ENCODE measurements around the gene RMND5B.

The RMND5B gene

DNA sequence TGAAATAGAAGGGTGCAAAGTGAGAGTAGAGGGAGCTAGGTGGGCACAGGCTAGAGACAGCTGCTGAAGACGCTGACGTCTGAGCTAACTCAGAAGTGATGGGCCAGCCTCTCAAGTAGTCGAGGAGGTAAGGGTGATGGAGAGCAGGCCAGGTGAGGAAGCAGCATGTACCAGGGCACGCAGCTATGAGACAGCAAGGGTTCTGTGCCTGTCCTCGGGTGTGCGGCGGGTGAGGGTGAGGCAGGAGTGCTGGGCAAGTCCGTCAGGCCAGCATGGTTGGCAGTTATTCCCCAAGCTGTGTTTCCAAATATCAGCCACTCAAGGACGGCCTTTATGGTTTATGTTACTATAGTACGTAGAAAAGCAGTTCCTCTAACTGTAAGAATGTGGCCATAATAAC is 6.2 kb downstream of the RMND5B start:
- no peak overlapping the region for H3K4me3 ChIP-seq (ENCODE audit: low read depth, low read length)
- TF ChIP-seq, protein P1, sequence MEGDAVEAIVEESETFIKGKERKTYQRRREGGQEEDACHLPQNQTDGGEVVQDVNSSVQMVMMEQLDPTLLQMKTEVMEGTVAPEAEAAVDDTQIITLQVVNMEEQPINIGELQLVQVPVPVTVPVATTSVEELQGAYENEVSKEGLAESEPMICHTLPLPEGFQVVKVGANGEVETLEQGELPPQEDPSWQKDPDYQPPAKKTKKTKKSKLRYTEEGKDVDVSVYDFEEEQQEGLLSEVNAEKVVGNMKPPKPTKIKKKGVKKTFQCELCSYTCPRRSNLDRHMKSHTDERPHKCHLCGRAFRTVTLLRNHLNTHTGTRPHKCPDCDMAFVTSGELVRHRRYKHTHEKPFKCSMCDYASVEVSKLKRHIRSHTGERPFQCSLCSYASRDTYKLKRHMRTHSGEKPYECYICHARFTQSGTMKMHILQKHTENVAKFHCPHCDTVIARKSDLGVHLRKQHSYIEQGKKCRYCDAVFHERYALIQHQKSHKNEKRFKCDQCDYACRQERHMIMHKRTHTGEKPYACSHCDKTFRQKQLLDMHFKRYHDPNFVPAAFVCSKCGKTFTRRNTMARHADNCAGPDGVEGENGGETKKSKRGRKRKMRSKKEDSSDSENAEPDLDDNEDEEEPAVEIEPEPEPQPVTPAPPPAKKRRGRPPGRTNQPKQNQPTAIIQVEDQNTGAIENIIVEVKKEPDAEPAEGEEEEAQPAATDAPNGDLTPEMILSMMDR (IDR thresholded peaks at IDR 0.05; ENCODE audit: insufficient read depth, low read depth, low read length, missing control alignments), result no peak
- DNase-seq (ENCODE audit: low read depth), result no peak

DNA sequence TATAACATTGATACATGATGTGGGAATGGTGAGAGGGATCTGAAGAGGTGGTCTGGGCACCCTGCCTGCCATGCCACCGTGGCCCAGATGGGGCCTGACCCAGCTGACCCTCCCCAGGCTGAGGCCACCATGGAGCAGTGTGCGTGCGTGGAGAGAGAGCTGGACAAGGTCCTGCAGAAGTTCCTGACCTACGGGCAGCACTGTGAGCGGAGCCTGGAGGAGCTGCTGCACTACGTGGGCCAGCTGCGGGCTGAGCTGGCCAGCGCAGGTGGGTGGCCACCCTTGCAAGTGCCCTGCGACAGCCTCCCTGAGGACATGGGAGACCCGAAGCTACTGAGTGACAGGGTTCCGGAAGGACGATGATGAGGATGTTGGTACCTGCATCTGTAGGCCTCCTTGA is 7.2 kb downstream of the RMND5B start:
- TF ChIP-seq, protein P1 (IDR thresholded peaks at IDR 0.05; ENCODE audit: insufficient read depth, low read depth, low read length, missing control alignments), result no peak
- no peak for DNase-seq (ENCODE audit: low read depth)
- H3K4me3 ChIP-seq (ENCODE audit: low read depth, low read length), result no peak overlapping the region

DNA sequence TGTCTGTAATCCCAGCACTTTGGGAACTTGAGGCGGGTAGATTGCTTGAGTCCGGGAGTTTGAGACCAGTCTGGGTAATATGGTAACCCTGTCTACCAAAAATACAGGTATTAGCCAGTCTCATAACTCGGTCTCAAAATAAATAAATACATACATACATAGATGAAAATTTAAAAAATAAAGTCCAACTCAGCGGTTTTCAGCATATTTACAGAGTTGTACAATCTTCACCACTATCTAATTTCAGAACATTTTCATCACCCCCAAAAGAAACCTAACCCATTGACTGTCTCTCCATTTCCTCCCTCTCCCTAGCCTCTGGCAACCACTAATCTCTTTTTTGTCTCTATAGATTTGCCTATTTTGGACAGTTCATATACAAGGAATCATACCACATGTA is 10.7 kb downstream of the RMND5B start:
- TF ChIP-seq, protein P1 (IDR thresholded peaks at IDR 0.05; ENCODE audit: insufficient read depth, low read depth, low read length, missing control alignments), result no peak
- DNase-seq (ENCODE audit: low read depth), result no peak
- H3K4me3 ChIP-seq (ENCODE audit: low read depth, low read length), result no peak overlapping the region

DNA sequence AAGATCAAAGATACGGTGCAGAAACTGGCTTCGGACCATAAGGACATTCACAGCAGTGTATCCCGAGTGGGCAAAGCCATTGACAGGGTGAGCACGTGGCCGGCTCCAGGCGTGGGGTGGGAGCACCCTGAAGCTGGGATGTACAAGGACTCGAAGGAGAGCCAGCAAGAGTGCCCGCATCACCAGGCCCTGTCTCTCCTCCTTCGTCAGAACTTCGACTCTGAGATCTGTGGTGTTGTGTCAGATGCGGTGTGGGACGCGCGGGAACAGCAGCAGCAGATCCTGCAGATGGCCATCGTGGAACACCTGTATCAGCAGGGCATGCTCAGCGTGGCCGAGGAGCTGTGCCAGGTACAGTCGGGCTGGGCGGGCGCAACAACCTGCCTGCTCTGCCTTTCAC is 11.8 kb downstream of the RMND5B start:
- TF ChIP-seq, protein P1 (IDR thresholded peaks at IDR 0.05; ENCODE audit: insufficient read depth, low read depth, low read length, missing control alignments), result no peak
- no peak overlapping the region for H3K4me3 ChIP-seq (ENCODE audit: low read depth, low read length)
- no peak for DNase-seq (ENCODE audit: low read depth)

DNA sequence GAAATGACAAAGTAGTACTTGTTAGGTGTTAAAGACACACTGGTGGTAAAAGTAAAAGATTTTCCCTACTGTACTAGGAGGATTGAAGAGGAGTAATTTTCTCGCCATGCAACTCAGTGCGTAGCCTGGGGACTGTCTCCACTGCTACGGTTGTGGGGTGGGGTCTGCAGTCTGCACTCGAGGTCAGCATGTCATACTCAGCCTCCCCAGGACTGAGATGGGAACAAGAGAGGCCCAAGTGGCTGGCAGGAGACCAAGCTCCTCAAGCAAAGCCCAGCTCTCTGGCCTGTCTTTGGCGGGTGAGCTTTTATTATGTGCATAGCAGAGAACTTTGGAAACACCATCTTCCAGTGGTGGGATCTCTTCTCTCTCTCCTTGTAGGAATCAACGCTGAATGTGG is 12.4 kb downstream of the RMND5B start:
- no peak overlapping the region for H3K4me3 ChIP-seq (ENCODE audit: low read depth, low read length)
- no peak for DNase-seq (ENCODE audit: low read depth)
- TF ChIP-seq, protein P1 (IDR thresholded peaks at IDR 0.05; ENCODE audit: insufficient read depth, low read depth, low read length, missing control alignments), result no peak

DNA sequence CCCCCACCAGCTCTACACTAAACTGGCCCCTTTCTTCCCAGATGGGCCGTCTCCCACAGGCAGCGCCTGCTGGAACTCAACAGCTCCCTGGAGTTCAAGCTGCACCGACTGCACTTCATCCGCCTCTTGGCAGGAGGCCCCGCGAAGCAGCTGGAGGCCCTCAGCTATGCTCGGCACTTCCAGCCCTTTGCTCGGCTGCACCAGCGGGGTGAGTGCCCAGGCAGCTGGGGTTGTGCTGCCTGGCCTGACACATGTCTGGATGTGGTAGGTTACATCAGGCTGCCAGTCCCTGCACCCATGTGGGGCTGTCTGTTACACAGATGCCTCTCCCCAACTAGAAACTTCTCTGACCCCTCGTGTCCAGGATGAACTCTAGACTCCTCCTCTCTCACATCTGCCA is 13.1 kb downstream of the RMND5B start:
- TF ChIP-seq, protein P1 (IDR thresholded peaks at IDR 0.05; ENCODE audit: insufficient read depth, low read depth, low read length, missing control alignments), result no peak
- DNase-seq (ENCODE audit: low read depth), result no peak
- no peak overlapping the region for H3K4me3 ChIP-seq (ENCODE audit: low read depth, low read length)

DNA sequence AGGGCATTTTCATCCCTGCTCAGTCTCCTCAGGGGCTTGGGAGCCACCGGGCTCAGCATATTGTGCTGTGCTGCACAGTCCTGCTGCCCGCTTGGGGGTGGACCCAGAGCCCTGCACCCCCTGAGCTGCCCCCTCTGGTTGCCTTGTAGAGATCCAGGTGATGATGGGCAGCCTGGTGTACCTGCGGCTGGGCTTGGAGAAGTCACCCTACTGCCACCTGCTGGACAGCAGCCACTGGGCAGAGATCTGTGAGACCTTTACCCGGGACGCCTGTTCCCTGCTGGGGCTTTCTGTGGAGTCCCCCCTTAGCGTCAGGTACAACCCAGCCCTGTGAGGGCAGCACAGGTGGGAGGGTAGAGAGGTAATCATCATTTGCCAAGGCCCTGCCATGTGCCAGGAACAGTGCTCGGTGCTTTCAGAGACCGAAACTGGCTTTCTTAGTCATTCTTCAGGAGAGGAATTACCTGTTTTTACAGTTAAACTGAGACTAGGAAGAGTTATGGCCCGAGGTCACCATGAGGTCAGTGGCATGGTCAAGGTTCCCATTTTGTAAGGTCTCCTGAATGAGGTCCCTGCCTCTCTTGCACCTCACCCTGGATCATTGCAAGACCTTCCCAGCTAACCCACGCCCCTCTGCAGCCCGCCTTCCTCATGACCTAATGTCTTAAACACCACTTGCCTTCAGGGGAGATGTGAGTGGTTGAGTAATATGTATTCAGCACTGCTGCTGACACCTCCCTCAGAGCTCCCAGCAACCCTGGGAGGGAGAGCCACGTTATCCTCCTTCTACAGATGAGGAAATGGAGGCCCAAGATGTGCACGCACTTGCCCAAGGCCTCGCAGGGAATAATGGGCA is 15.4 kb downstream of the RMND5B start:
- peak; percentile 83 for DNase-seq (ENCODE audit: low read depth)
- H3K4me3 ChIP-seq (ENCODE audit: low read depth, low read length), result no peak overlapping the region
- TF ChIP-seq, protein P1 (IDR thresholded peaks at IDR 0.05; ENCODE audit: insufficient read depth, low read depth, low read length, missing control alignments), result peak; percentile 82
